ENCODE results near the gene THG1L. TPM values are rescaled to one million over a fixed set of nuclear protein-coding genes. Genes with fewer than 3 reads are reported as not detected.

THG1L gene
- total RNA-seq, 1 experiment from 2014 or later = 12.9 TPM

DNA sequence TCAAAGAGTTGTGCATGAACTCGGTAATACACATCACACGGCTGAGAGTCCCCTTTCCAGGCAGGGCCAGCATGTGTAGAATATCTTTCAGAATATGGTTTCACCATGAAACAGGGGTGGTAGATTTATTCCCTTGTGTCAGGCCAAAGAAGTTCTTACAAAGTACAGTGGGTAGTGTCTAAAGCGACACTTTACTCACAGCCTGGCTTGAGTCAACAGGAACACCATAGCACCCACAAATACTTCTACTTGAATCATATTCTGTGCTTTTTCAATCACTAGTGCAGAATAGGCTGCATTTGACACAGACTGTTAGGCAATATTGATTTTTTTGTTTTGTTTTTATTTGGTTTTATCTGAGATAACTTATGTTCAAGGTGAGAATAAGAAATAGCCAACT, 24.9 kb downstream of the THG1L start:
- Mint-ChIP-seq H3K36me3 (ENCODE audit: insufficient read depth in 1 of 3, low read depth in 3 of 3) (peaks cover 0 to 8% (median 3%) of the 10 kb centered on the region in 3 experiments; a peak in 4 of 7 replicates), H3K27me3 (ENCODE audit: low read depth) (no peaks in the 10 kb centered on the region)
- H2BK15ac ChIP-seq (ENCODE audit: low read depth, low read length) = no peak overlapping the region

More for the DNA sequence above, 24.9 kb downstream of the THG1L start:
- no peak overlapping the region for H2BK12ac ChIP-seq (ENCODE audit: insufficient read length, low read depth, low read length)
- H3K23me2 ChIP-seq (ENCODE audit: insufficient read length, low read depth, low read length, poor library complexity, severe bottlenecking) = no peaks in the 10 kb centered on the region
- H4K8ac ChIP-seq (replicated peaks; ENCODE audit: insufficient read length, low read depth, low read length) = no peak overlapping the region
- no peaks in the 10 kb centered on the region; the same call in 1 of the 2 replicates for H3K27me3 ChIP-seq (ENCODE audit: insufficient read depth, low read length)
- no peak overlapping the region for H3K4ac ChIP-seq (ENCODE audit: low read depth, low read length)
- no peak overlapping the region for H3K4me3 Mint-ChIP-seq
- WGBS (ENCODE audit: extremely low coverage, insufficient read length, low lambda C conversion rate) = no CpG with 5 or more reads among the region's 3 CpGs
- no peak overlapping the region for H3K9ac ChIP-seq (ENCODE audit: extremely low read depth, insufficient read length, low read length)
- no peaks in the 10 kb centered on the region for H3K9me3 Mint-ChIP-seq
- H3K23ac ChIP-seq (ENCODE audit: insufficient read length, low read depth, low read length) = no peak overlapping the region
- H2BK120ac ChIP-seq (ENCODE audit: low read depth, low read length, poor library complexity, severe bottlenecking) = no peak overlapping the region
- no peaks in the 10 kb centered on the region for H3K9me3 ChIP-seq (ENCODE audit: control insufficient read depth, low read depth, low read length)
- no peak overlapping the region for H2AFZ ChIP-seq (ENCODE audit: low read length)
- no peaks in the 10 kb centered on the region for H3K79me1 ChIP-seq (ENCODE audit: insufficient read depth, low read depth, low read length, poor library complexity, severe bottlenecking)
- H3K27ac Mint-ChIP-seq = no peak overlapping the region
- no peak overlapping the region for H3K27ac ChIP-seq (ENCODE audit: insufficient read length, low read depth, low read length)
- TF ChIP-seq, protein P1, sequence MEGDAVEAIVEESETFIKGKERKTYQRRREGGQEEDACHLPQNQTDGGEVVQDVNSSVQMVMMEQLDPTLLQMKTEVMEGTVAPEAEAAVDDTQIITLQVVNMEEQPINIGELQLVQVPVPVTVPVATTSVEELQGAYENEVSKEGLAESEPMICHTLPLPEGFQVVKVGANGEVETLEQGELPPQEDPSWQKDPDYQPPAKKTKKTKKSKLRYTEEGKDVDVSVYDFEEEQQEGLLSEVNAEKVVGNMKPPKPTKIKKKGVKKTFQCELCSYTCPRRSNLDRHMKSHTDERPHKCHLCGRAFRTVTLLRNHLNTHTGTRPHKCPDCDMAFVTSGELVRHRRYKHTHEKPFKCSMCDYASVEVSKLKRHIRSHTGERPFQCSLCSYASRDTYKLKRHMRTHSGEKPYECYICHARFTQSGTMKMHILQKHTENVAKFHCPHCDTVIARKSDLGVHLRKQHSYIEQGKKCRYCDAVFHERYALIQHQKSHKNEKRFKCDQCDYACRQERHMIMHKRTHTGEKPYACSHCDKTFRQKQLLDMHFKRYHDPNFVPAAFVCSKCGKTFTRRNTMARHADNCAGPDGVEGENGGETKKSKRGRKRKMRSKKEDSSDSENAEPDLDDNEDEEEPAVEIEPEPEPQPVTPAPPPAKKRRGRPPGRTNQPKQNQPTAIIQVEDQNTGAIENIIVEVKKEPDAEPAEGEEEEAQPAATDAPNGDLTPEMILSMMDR (conservative IDR thresholded peaks at IDR 0.05) = no peak
- H2BK20ac ChIP-seq (ENCODE audit: low read depth, low read length, poor library complexity, severe bottlenecking) = no peak overlapping the region
- H4K5ac ChIP-seq (ENCODE audit: insufficient read length, low read depth, low read length) = no peak overlapping the region
- H3K14ac ChIP-seq (ENCODE audit: insufficient read depth, low read length) = no peak overlapping the region
- DNase-seq = no peak
- H3K4me1 Mint-ChIP-seq = no peaks in the 10 kb centered on the region
- no peak overlapping the region for H3T11ph ChIP-seq (ENCODE audit: low read length)
- H3K18ac ChIP-seq (ENCODE audit: insufficient read length, low read depth, low read length) = no peak overlapping the region
- no peak overlapping the region for H2AK5ac ChIP-seq (ENCODE audit: insufficient read length, low read length)
- H3K4me1 ChIP-seq (ENCODE audit: insufficient read depth, low read length) = no peaks in the 10 kb centered on the region
- H3K4me2 ChIP-seq (ENCODE audit: insufficient read depth, insufficient read length, low read length) = no peak overlapping the region
- no peak overlapping the region for H2BK5ac ChIP-seq (ENCODE audit: insufficient read length, low read length)
- H4K20me1 ChIP-seq (ENCODE audit: control insufficient read depth, insufficient read depth, insufficient read length) = no peaks in the 10 kb centered on the region
- H3K79me2 ChIP-seq (ENCODE audit: insufficient read depth, low read length) = no peaks in the 10 kb centered on the region
- H3K56ac ChIP-seq (ENCODE audit: insufficient read length, low read depth, low read length) = no peak overlapping the region
- H4K91ac ChIP-seq (ENCODE audit: insufficient read length, low read depth, low read length) = no peak overlapping the region
